HUES48 (cell line): Measurements from ENCODE around the gene GLS2.

Source experiments
- H3K27ac ChIP-seq: one replicate; pipeline ENCODE4 v1.7.0; 2013; ENCODE audit warnings: low read depth, low read length, inconsistent platforms
- H3K27me3 ChIP-seq: 2 replicates; pipeline ENCODE4 v1.6.1; 2013; ENCODE audit warnings: mild to moderate bottlenecking, low read length; ENCODE audit not compliant: control insufficient read depth, insufficient read depth
- H3K36me3 ChIP-seq: 2 replicates; pipeline ENCODE4 v1.6.1; 2013; ENCODE audit warnings: low read length; ENCODE audit not compliant: control insufficient read depth, insufficient read depth
- H3K4me1 ChIP-seq: 2 replicates; pipeline ENCODE4 v1.6.1; 2013; ENCODE audit warnings: mild to moderate bottlenecking, low read length; ENCODE audit not compliant: control insufficient read depth, insufficient read depth
- H3K4me3 ChIP-seq: 2 replicates; pipeline ENCODE4 v1.5.1; 2013; ENCODE audit warnings: mild to moderate bottlenecking, low read depth, low read length
- H3K9ac ChIP-seq: 2 replicates; pipeline ENCODE4 v1.6.1; 2013; ENCODE audit warnings: mild to moderate bottlenecking, low read depth, low read length, moderate library complexity
- H3K9me3 ChIP-seq: 2 replicates; pipeline ENCODE4 v1.6.1; 2013; ENCODE audit warnings: low read length; ENCODE audit not compliant: control insufficient read depth, insufficient read depth

Gene GLS2

GRCh38 chr12:56437430-56438176, 50.4 kb downstream of the GLS2 start:
- H3K9ac ChIP-seq, result no peak overlapping the region
- no peak overlapping the region for H3K27ac ChIP-seq
- H3K36me3 ChIP-seq, result peaks cover 12% of the 10 kb centered on the region
- peaks cover 2% of the 10 kb centered on the region; the same call in 1 of the 2 replicates for H3K9me3 ChIP-seq
- no peaks in the 10 kb centered on the region for H3K27me3 ChIP-seq
- no peaks in the 10 kb centered on the region for H3K4me1 ChIP-seq
- H3K4me3 ChIP-seq, result no peak overlapping the region

DNA sequence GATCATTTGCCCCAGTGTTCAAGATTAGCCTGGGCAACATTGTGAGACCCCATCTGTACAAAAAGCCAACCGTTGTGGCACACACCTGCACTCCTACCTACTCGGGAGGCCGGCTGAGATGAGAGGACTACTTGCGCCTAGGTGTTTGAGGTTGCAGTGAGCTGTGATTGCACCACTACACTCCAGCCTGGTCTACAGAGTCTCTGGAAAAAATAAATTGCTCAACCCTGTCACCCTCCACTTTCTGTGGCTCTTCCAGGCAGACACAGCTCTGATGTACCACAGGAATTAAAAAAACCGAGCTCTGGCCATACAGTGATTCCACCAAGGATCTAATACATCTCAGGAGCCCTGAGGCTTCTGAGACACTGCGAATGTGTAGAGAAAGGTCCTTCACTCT, 53.1 kb downstream of the GLS2 start:
- Histone ChIP-seq H3K4me3 (no peak overlapping the region), H3K9ac (no peak overlapping the region), H3K27me3 (no peaks in the 10 kb centered on the region), H3K27ac (no peak overlapping the region), H3K36me3 (peaks cover 37% of the 10 kb centered on the region), H3K4me1 (no peaks in the 10 kb centered on the region), H3K9me3 (no peaks in the 10 kb centered on the region)

DNA sequence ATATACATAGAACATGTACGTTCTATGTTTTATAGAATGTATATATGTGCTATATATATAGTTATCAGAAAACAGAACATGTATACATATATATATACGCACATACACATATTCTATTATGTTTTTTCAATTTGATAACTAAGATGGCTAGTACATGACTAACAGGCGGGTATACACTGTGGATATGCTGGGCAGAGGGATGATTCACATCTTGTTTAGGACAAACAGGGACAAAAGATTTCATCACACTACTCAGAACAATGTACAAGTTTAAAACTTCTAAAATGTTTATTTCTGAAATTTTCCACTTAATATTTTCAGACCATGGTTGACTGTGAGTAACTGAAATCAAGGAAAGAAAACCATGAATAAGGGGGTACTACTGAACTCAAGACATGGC, 56.1 kb downstream of the GLS2 start:
- Histone ChIP-seq H3K36me3 (peaks cover 64% of the 10 kb centered on the region), H3K4me1 (no peaks in the 10 kb centered on the region), H3K27ac (no peak overlapping the region), H3K27me3 (no peaks in the 10 kb centered on the region), H3K9ac (no peak overlapping the region), H3K4me3 (no peak overlapping the region), H3K9me3 (no peaks in the 10 kb centered on the region)

GRCh38 chr12:56431288-56431687, 56.7 kb downstream of the GLS2 start:
- Histone ChIP-seq H3K36me3 (peaks cover 65% of the 10 kb centered on the region), H3K4me3 (no peak overlapping the region), H3K27me3 (no peaks in the 10 kb centered on the region), H3K27ac (no peak overlapping the region), H3K4me1 (no peaks in the 10 kb centered on the region), H3K9ac (no peak overlapping the region), H3K9me3 (no peaks in the 10 kb centered on the region)

DNA sequence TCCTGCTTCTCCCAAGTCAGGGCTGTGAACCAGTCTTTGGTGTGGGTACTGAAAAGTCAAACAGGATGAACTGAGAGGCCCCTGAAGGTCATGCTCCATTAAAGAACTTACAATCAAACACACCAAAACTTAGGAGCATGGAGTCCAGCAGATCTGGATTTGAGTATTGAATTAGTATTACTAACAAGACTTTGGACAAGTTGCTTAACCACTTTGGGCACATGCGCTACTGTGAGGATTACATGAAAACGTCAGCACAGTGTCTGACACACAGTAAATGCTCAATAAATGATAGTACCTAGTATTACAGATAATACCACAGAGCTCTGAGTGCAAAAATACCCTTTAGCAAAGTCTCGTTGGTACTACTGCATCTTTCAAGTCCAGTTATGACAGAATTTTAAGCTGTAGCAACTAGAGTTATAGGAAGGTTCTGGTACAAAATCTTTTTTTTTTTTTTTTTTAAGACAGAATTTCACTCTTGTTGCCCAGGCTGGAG, 62.0 kb downstream of the GLS2 start:
- Histone ChIP-seq H3K9ac (no peak overlapping the region), H3K36me3 (peaks cover 92% of the 10 kb centered on the region), H3K4me3 (no peak overlapping the region), H3K27ac (no peak overlapping the region), H3K4me1 (no peaks in the 10 kb centered on the region), H3K27me3 (no peaks in the 10 kb centered on the region), H3K9me3 (no peaks in the 10 kb centered on the region)

- H3K4me3 ChIP-seq, result no peak overlapping the region
- no peak overlapping the region for H3K9ac ChIP-seq
- H3K27me3 ChIP-seq, result no peaks in the 10 kb centered on the region
- H3K27ac ChIP-seq, result no peak overlapping the region
- H3K9me3 ChIP-seq, result no peaks in the 10 kb centered on the region
- no peaks in the 10 kb centered on the region for H3K4me1 ChIP-seq
- peaks cover 92% of the 10 kb centered on the region for H3K36me3 ChIP-seq
Observed at GRCh38 chr12:56425193-56425592, 62.8 kb downstream of the GLS2 start.
